NCI-H226 (cell line): Measurements from ENCODE around the gene TNKS2.
"Not testable (repeated sequence)": the region's sequence is repeated elsewhere in the genome, so short reads cannot be mapped to it uniquely, and the experiment has no call there.

Source experiments
- DNase-seq: peaks from one replicate; pipeline ENCODE4 v3.0.0-alpha.2; 2015

TNKS2 gene

DNA sequence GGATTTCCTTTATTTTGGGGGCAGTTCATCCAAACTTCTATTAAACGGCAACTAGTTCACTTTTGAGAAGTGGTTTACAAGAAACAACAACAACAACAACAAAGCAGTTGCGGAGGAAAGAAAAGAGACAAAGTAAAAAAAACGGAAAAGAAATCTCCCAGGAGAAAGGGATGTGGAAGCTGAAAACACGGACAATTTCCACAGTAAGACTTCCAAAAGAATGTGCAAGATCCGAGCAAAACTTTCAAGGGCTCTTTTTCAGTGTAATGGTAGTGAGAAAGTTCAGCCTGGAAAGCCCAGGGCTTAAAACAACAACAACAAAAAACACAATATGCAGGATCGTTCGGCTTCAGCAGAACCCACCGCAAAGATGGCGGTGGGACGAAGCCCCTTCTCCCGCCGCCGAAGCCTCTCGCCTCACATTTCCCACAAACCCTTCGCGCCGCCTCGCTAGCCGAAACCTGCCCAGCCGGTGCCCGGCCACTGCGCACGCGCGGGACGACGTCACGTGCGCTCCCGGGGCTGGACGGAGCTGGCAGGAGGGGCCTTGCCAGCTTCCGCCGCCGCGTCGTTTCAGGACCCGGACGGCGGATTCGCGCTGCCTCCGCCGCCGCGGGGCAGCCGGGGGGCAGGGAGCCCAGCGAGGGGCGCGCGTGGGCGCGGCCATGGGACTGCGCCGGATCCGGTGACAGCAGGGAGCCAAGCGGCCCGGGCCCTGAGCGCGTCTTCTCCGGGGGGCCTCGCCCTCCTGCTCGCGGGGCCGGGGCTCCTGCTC is at the start of gene TNKS2:
Gene TNKS2 (plus strand): TSS at position 553 of the 775 bp plus-strand sequence. CDS start 265 bp downstream, outside the sequence.
- DNase-seq = peak; percentile 90

GRCh38 chr10:91749592-91749991 is 48.6 kb upstream of the TNKS2 start:
- DNase-seq = not testable (repeated sequence)

GRCh38 chr10:91756286-91756685 is 41.9 kb upstream of the TNKS2 start:
- DNase-seq = no peak

- peak; percentile 23 for DNase-seq
These were observed 39.7 kb upstream of the TNKS2 start for GRCh38 chr10:91758303-91759146.

GRCh38 chr10:91759581-91759986 is 38.6 kb upstream of the TNKS2 start:
- no peak for DNase-seq

DNA sequence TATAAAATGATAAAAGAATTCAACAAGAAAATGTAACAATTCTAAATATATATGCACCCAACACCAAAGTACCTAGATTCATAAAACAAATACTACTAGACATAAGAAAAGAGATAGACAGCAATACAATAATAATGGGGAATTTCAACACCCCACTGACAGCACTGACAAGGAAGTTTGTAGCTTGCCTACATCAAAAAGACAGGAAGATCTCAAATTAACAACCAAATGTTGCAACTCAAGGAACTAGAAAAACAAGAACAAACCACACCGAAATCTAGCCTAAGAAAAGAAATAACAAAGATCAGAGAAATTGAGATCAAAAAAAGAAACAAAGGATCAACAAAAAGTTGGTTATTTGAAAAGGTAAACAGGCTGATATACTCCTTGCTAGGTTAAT is 36.5 kb upstream of the TNKS2 start:
- DNase-seq = no peak

GRCh38 chr10:91762878-91763277 is 35.3 kb upstream of the TNKS2 start:
- no peak for DNase-seq

DNA sequence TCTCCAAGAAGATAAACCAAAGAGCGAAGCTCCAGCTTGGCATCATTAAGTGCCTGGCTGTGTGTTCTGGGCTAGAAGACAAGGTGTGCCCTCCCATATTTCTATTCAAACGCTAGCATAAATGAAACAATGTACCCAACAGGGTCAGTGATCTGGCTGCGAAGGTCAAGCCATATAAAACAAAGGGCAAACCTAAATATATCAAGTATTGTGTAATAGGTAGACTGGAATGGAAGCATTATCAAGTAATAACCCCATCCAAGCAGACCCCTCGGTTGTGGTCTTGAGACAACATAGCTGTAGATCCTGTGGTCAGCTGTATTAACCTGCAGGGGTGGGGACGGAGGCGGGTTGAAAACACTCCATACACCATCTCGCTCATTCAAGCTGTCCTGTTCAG is 31.6 kb upstream of the TNKS2 start:
- DNase-seq = no peak

DNA sequence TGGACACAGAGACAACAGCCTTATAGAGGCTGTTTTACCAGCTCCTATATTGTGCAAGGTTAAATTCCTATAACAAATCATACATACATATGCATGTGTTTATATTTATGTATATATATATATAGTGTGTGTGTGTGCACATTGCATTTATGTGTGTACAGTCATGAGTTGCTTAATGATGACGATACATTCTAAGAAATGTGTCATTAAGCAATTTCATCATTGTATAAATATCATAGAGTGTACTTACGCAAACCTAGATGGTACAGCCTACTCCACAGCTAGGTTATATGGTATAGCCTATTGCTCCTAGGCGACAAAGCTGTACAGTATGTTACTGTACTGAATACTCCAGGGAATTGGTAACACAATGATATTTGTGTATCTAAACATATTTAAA is 30.1 kb upstream of the TNKS2 start:
- DNase-seq = no peak

GRCh38 chr10:91771907-91772306 is 26.3 kb upstream of the TNKS2 start:
- no peak for DNase-seq

- no peak for DNase-seq
These were observed 25.8 kb upstream of the TNKS2 start for GRCh38 chr10:91772461-91772860.

GRCh38 chr10:91772869-91773268 is 25.4 kb upstream of the TNKS2 start:
- no peak for DNase-seq

DNA sequence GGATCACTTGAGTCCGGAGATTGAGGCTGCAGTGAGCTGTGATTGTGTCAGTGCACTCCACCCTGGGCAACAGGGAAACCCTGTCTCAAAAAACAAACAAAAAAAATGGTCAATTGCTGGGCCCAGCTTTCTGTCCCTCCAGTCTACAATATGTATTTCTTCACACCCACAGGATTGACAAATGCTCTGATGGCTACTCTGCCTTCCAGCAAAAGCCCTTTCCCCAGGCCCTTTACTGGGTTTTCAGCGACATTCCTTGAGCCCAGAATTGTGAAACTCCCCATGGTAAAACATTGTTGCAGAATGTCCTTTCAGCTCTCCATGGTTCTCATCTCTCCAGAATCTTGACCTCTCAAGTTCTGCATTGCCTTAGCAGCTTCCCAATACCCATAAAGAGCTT is 23.7 kb upstream of the TNKS2 start:
- no peak for DNase-seq

DNA sequence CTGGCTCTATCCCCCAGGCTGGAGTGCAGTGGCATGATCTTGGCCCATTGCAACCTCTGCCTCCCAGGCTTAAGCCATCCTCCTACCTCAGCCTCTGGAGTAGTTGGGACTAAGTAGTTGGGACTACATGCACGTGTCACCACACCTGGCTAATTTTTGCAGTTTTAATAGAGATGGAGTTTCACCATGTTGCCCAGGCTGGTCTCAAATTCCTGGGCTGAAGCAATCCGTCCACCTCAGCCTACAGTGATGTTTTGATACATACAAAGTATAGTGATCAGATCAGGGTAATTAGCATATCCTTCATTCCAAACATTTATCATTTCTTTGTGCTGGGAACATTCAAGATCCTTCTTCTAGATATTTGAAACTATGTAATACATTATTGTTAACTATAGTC is 22.5 kb upstream of the TNKS2 start:
- DNase-seq = no peak

DNA sequence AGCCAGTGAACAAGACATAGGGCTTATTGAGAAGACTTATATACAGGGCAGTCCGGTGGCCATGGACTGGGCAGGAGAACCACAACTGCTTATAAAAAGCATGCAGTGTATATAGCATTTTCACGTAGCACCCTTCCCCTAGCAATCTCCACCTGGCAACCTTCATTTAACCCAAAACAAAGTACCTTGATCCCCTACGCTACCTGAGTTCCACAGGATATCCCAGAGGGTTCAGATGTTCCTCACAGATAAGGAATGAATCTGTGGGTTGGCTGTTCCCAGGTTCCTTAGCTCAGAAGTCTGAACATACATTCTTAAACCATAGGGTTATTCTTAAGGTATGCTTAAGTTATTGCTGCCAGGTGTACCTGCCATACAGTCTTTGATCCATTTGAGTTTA is 22.0 kb upstream of the TNKS2 start:
- no peak for DNase-seq

- DNase-seq = no peak
These were observed 19.7 kb upstream of the TNKS2 start for GRCh38 chr10:91778485-91778884.

DNA sequence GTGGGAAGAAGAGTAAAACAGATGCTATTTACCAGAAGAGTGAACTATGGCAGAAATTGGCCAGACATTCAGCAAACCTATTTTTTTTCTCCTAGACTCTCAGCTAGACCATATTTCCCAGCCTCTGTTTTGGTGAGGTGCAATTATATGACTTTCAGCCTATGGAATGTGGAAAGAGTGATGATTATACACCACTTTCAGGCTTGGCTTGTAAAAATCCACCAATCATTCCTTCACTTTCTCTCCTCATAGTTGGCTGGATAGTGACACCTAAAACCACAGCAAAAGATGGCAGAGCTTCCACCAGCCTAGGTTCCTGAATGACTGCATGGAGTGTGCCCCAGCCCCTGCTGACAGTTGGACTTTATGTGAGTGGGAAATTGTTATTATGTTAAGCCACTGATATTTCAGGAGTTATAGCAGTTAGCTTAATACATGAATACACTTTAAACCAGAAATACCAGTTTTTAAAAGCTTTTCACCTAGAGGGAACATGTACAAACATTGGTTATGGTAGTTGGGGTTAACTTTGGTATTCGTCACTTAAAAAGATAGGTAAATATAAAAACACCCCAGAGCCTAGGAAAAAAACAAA is 19.1 kb upstream of the TNKS2 start:
- peak; percentile 29 for DNase-seq

GRCh38 chr10:91782539-91782938 is 15.7 kb upstream of the TNKS2 start:
- no peak for DNase-seq

GRCh38 chr10:91785830-91786229 is 12.4 kb upstream of the TNKS2 start:
- DNase-seq = no peak

- DNase-seq = no peak
These were observed 11.0 kb upstream of the TNKS2 start for GRCh38 chr10:91787258-91787657.

GRCh38 chr10:91787810-91788209 is 10.4 kb upstream of the TNKS2 start:
- DNase-seq = no peak

DNA sequence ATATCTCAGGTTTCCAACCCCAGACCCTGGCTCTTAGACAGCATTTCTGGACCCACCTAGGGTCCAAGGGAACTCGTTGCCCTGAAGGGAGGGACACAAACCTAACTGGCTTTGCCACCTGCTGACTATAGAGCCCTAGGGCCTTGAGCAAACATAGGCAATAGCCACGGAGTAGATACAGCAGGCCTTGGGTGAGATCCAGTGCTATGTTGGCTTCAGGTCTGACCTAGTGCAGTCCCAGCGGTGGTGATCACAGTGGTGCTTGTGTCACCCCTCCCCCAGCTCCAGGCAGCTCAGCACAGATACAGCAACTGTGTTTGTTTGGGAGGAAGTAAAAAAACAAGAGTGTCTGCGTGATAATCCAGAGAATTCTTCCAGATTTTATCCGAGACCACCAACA is 9.7 kb upstream of the TNKS2 start:
- DNase-seq = no peak

- DNase-seq = no peak
These were observed 1.7 kb upstream of the TNKS2 start for GRCh38 chr10:91796331-91797047.
